ENCODE measurements around the gene POLR2E. TPM values are rescaled to one million over a fixed set of nuclear protein-coding genes. Genes with fewer than 3 reads are reported as not detected.

POLR2E gene
- total and polyA plus RNA-seq, 5 experiments from 2014 or later: 88.0 to 233 (median 159) TPM

GRCh38 chr19:1098177-1099051 lies 3.2 kb upstream of the POLR2E start:
- Mint-ChIP-seq H3K27me3 (no peaks in the 10 kb centered on the region), H3K4me3 (peak overlapping the region in 2 of 10 donors; percentile 10 to 22), H3K4me1 (peaks cover 20 to 69% (median 63%) of the 10 kb centered on the region in 4 donors), H3K36me3 (peaks cover 0 to 4% (median 0%) of the 10 kb centered on the region in 3 donors), H3K9me3 (peaks cover 0 to 2% (median 0%) of the 10 kb centered on the region in 9 donors), H3K27ac (peak overlapping the region in 7 of 10 donors; percentile 19 to 83 (median 62))
- POLR2A ChIA-PET: interaction anchor here (0.7 to 16.6 kb wide), 3 partner anchors 21 to 298 kb away, joined by 3 to 621 read pairs (median 3); partner anchors contain the start of gene ARHGAP45
- ATAC-seq (no peak), DNase-seq (no peak)

GRCh38 chr19:1097810-1098176 lies 2.6 kb upstream of the POLR2E start:
- POLR2A ChIA-PET: interaction anchor here (0.6 to 16.6 kb wide), 4 partner anchors 16 to 297 kb away, joined by 3 to 621 read pairs (median 3); partner anchors contain the start of gene ARHGAP45
- no peak for DNase-seq
- no peak for ATAC-seq
- peaks cover 0 to 2% (median 0%) of the 10 kb centered on the region in 9 donors for H3K9me3 Mint-ChIP-seq
- H3K4me3 Mint-ChIP-seq: peak overlapping the region in 1 of 10 donors; percentile 11
- H3K27me3 Mint-ChIP-seq: no peaks in the 10 kb centered on the region
- peak overlapping the region in 5 of 10 donors; percentile 18 to 83 (median 62) for H3K27ac Mint-ChIP-seq
- H3K4me1 Mint-ChIP-seq: peaks cover 20 to 70% (median 65%) of the 10 kb centered on the region in 4 donors
- peaks cover 0 to 8% (median 0%) of the 10 kb centered on the region in 3 donors for H3K36me3 Mint-ChIP-seq

- no peak for ATAC-seq
- H3K9me3 Mint-ChIP-seq: peaks cover 0 to 2% (median 0%) of the 10 kb centered on the region in 9 donors
- peak overlapping the region; percentile 88 to 97 (median 94) for H3K4me3 Mint-ChIP-seq
- no peak for DNase-seq
- POLR2A ChIA-PET: interaction anchor here (0.6 to 16.6 kb wide), 11 partner anchors 9 to 232 kb away, joined by 3 to 621 read pairs (median 3); partner anchors contain the start of genes ABCA7, ARHGAP45, GPX4 and WDR18
- H3K27me3 Mint-ChIP-seq: no peaks in the 10 kb centered on the region
- peaks cover 0 to 18% (median 2%) of the 10 kb centered on the region in 3 donors for H3K36me3 Mint-ChIP-seq
- H3K4me1 Mint-ChIP-seq: peaks cover 15 to 60% (median 58%) of the 10 kb centered on the region in 4 donors
- H3K27ac Mint-ChIP-seq: peak overlapping the region; percentile 43 to 96 (median 81)
These were observed 559 bp downstream of the POLR2E start for GRCh38 chr19:1094655-1094977.

GRCh38 chr19:1093811-1094553 lies 1.2 kb downstream of the POLR2E start:
- no peaks in the 10 kb centered on the region for H3K27me3 Mint-ChIP-seq
- POLR2A ChIA-PET: interaction anchor here (0.6 to 16.6 kb wide), 16 partner anchors 10 to 231 kb away, joined by 3 to 621 read pairs (median 3); partner anchors contain the start of genes ABCA7, ARHGAP45, CNN2 and GPX4
- DNase-seq: no peak
- peaks cover 14 to 66% (median 59%) of the 10 kb centered on the region in 4 donors for H3K4me1 Mint-ChIP-seq
- no peak for ATAC-seq
- H3K9me3 Mint-ChIP-seq: peaks cover 0 to 2% (median 0%) of the 10 kb centered on the region in 9 donors
- H3K36me3 Mint-ChIP-seq: peaks cover 0 to 18% (median 2%) of the 10 kb centered on the region in 3 donors
- peak overlapping the region; percentile 43 to 96 (median 81) for H3K27ac Mint-ChIP-seq
- H3K4me3 Mint-ChIP-seq: peak overlapping the region; percentile 88 to 97 (median 94)

GRCh38 chr19:1093330-1093729 lies 1.8 kb downstream of the POLR2E start:
- Mint-ChIP-seq H3K36me3 (peaks cover 0 to 18% (median 2%) of the 10 kb centered on the region in 3 donors), H3K27ac (peak overlapping the region in 9 of 10 donors; percentile 29 to 90 (median 60)), H3K9me3 (peaks cover 0 to 2% (median 0%) of the 10 kb centered on the region in 9 donors), H3K27me3 (no peaks in the 10 kb centered on the region), H3K4me3 (peak overlapping the region; percentile 49 to 97 (median 92)), H3K4me1 (peaks cover 15 to 67% (median 61%) of the 10 kb centered on the region in 4 donors)
- DNase-seq (no peak), ATAC-seq (no peak)
- POLR2A ChIA-PET: interaction anchor here (0.7 to 16.6 kb wide), 13 partner anchors 10 to 230 kb away, joined by 3 to 621 read pairs (median 5); partner anchors contain the start of genes ARHGAP45, CNN2 and GPX4

- Mint-ChIP-seq H3K9me3 (peaks cover 0 to 2% (median 0%) of the 10 kb centered on the region in 9 donors), H3K36me3 (peaks cover 0 to 32% (median 6%) of the 10 kb centered on the region in 3 donors), H3K4me3 (peak overlapping the region in 4 of 10 donors; percentile 4 to 70 (median 52)), H3K4me1 (peaks cover 22 to 71% (median 68%) of the 10 kb centered on the region in 4 donors), H3K27ac (peak overlapping the region in 3 of 10 donors; percentile 43 to 84 (median 53)), H3K27me3 (no peaks in the 10 kb centered on the region)
- DNase-seq: peak in 2 of 10 donors; percentile 11 to 16
- POLR2A ChIA-PET: interaction anchor here (0.8 to 31.7 kb wide), 9 partner anchors 9 to 178 kb away, joined by 3 to 2279 read pairs (median 173); partner anchors contain the start of genes ABCA7, ARHGAP45, CIRBP and CNN2
- no peak for ATAC-seq
These were observed 3.5 kb downstream of the POLR2E start for GRCh38 chr19:1091544-1092175.

- peak overlapping the region; percentile 86 to 98 (median 94) for H3K27ac Mint-ChIP-seq
- ATAC-seq (peak; percentile 24 to 34), DNase-seq (peak in 9 of 10 donors; percentile 42 to 79 (median 63))
- POLR2A ChIA-PET: interaction anchor here (0.6 to 31.7 kb wide), 15 partner anchors 9 to 178 kb away, joined by 3 to 2279 read pairs (median 17); partner anchors contain the start of genes ABCA7, ARHGAP45, CIRBP and CNN2
- H3K36me3 Mint-ChIP-seq: peaks cover 0 to 38% (median 6%) of the 10 kb centered on the region in 3 donors
- peak overlapping the region; percentile 28 to 85 (median 70) for H3K4me3 Mint-ChIP-seq
- peaks cover 0 to 2% (median 0%) of the 10 kb centered on the region in 9 donors for H3K9me3 Mint-ChIP-seq
- no peaks in the 10 kb centered on the region for H3K27me3 Mint-ChIP-seq
- H3K4me1 Mint-ChIP-seq: peaks cover 21 to 71% (median 68%) of the 10 kb centered on the region in 4 donors
These were observed 4.2 kb downstream of the POLR2E start for GRCh38 chr19:1090731-1091543.

- Mint-ChIP-seq H3K9me3 (peaks cover 0 to 2% (median 0%) of the 10 kb centered on the region in 9 donors), H3K27me3 (no peaks in the 10 kb centered on the region), H3K36me3 (peaks cover 0 to 44% (median 8%) of the 10 kb centered on the region in 3 donors), H3K27ac (peak overlapping the region in 9 of 10 donors; percentile 32 to 98 (median 87)), H3K4me3 (peak overlapping the region in 8 of 10 donors; percentile 6 to 78 (median 56)), H3K4me1 (peaks cover 22 to 71% (median 67%) of the 10 kb centered on the region in 4 donors)
- DNase-seq: peak in 9 of 10 donors; percentile 47 to 91 (median 70)
- POLR2A ChIA-PET: interaction anchor here (0.6 to 31.7 kb wide), 23 partner anchors 10 to 185 kb away, joined by 3 to 2279 read pairs (median 4); partner anchors contain the start of genes ABCA7, ARHGAP45, CIRBP and CNN2
- ATAC-seq: peak; percentile 43 to 60
These were observed 5.3 kb downstream of the POLR2E start for GRCh38 chr19:1089891-1090290.

- ATAC-seq (peak in 1 of 2 donors; percentile 1), DNase-seq (peak in 3 of 10 donors; percentile 26 to 35 (median 33))
- Mint-ChIP-seq H3K4me3 (peak overlapping the region in 6 of 10 donors; percentile 19 to 74 (median 49)), H3K4me1 (peaks cover 22 to 75% (median 67%) of the 10 kb centered on the region in 4 donors), H3K9me3 (peaks cover 0 to 2% (median 0%) of the 10 kb centered on the region in 9 donors), H3K36me3 (peaks cover 0 to 50% (median 11%) of the 10 kb centered on the region in 3 donors), H3K27ac (peak overlapping the region; percentile 13 to 98 (median 84)), H3K27me3 (no peaks in the 10 kb centered on the region)
- POLR2A ChIA-PET: interaction anchor here (0.7 to 31.7 kb wide), 21 partner anchors 11 to 186 kb away, joined by 3 to 2279 read pairs (median 6); partner anchors contain the start of genes ABCA7, ARHGAP45, CIRBP and CNN2
These were observed 5.9 kb downstream of the POLR2E start for GRCh38 chr19:1089126-1089771.
